HG02763 (cell line): ENCODE results near the gene PHKA2.

Experiments used
- ATAC-seq: cut with Tn5 transposase; IDR thresholded peaks from one replicate; pipeline ENCODE4 v1.9.1; 2021; ENCODE audit warnings: mild to moderate bottlenecking, moderate library complexity; ENCODE audit not compliant: unreplicated experiment

Gene PHKA2

GRCh38 chrX:18973527-18974192, 10.3 kb downstream of the PHKA2 start:
- no peak for ATAC-seq

GRCh38 chrX:18971506-18971905, 12.4 kb downstream of the PHKA2 start:
- ATAC-seq: no peak

DNA sequence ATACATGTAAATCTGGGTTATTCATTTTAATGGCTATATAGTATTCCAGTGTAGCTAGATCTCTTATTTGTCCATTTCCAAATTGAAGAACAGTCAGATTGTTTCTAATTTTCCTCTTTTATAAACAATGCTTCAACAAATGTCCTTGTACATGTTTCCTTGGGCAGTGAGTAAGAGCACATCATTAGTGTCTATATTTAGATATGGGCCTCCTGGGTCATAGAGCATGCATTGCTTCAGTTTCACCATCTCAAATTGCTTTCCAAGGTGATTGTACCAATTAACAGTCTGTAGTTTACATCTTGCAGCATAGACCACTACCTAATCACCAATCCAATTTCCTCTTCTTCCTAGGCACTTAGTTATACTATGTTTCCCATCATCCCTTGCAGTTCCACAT, 13.4 kb downstream of the PHKA2 start:
- no peak for ATAC-seq

DNA sequence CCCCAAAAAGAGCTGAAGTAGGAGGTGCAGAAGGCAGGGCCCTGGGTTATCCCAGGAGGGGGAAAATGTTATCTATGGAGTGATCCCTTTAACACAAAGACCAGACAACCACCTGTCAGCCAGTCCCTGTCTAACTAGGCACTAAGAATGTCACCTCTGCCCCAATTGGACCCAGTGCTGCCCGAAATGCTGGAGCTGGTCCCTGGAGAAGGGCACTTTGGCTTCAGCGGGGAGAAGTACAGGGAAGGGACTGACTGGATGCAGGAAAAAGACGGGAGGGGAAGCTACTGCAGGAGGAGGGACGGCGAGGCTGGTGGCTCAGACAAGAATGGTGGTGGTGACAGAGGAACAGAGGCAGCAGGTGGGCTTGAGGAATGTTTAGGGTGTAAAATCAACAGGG, 17.3 kb downstream of the PHKA2 start:
- no peak for ATAC-seq

GRCh38 chrX:18964901-18965300, 19.0 kb downstream of the PHKA2 start:
- ATAC-seq: no peak

GRCh38 chrX:18964026-18964425, 19.9 kb downstream of the PHKA2 start:
- ATAC-seq: no peak

GRCh38 chrX:18962329-18962728, 21.6 kb downstream of the PHKA2 start:
- ATAC-seq: no peak

DNA sequence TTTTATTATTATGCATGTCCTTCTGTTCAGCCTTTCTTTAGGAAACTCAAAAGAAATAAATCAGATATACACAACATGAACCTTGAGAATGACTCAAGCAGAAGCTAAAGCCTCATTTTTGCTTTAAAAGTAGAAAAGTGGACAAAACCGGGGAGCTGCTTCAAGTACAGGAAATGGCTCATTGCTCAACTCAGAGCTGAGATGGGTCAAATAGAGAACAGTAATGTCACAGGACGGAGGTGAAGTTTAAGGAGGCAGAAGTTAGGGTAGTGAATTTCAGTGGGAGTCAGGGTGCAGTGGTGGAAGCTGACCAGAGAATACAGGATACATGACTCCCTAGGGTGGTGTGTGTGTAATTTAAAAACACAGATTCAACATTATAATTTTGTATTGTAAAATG, 22.2 kb downstream of the PHKA2 start:
- ATAC-seq: no peak

DNA sequence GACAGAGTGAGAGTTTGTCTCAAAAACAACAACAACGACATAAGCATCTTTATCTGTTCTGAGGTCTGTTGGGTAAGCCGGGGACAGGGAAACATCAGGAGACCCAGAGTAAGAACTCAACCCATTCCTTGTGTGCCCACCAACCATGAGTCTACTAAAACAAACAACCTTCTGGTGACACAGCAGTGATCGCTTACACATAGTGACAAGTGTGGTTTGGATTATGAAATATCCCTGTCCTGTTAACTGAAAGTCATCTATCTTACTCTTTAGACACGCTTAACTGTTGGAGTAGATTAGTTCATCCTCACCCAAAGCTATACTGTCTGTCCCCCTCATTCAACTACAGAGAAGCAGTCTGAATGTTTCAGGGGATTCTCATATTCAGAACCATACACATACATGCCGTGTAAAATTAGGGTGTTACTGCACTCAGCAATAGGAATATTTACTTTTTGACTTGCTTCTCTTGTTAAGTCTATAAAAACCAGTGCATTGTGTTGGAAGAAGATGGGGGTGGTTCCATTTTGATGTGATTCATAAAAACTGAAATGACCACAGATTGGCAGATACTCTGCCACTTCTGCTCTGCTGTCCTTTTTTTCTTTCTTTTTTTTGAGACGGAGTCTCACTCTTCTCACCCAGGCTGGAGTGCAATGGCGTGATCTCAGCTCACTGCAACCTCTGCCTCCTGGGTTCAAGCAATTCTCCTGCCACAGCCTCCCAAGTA, 27.4 kb downstream of the PHKA2 start:
- no peak for ATAC-seq

- no peak for ATAC-seq
Observed at GRCh38 chrX:18955676-18956075, 28.2 kb downstream of the PHKA2 start.

DNA sequence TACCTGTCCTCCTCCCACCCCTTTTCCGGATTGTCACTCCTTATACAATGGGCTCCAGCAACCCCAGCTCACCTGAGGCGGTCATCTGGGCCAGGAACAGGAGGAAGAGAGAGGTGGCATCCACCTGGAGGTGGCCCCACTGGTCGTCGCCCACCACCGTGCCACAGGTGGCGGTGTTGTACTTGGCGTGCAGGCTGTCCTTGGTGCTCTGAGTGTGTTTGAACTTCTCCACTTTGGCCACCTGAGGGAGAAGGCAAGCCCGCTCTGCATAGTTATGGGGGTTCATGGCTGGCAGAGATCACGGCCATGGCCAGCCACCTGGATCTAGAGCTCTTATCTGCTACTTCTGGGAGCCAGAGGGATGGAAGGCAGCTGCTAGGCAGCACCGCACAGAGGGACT, 32.9 kb downstream of the PHKA2 start:
- no peak for ATAC-seq

DNA sequence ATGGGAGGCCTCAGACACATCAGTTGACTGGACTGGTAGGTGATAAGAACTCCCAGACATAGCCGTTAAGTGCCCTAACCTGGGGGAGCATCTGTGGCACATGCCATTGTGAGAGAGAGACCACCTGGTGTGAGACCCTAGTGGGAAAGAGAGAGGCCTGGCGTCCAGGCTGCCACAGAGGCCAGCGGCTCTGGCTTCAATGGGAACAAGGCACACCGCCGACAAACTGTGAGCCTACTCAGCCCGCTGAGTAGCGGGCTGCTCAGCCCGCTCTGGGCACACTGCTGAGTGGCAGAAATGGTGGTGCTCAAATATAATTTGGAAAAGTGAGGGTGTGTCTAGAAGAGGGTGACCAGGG, 34.0 kb downstream of the PHKA2 start:
- no peak for ATAC-seq

DNA sequence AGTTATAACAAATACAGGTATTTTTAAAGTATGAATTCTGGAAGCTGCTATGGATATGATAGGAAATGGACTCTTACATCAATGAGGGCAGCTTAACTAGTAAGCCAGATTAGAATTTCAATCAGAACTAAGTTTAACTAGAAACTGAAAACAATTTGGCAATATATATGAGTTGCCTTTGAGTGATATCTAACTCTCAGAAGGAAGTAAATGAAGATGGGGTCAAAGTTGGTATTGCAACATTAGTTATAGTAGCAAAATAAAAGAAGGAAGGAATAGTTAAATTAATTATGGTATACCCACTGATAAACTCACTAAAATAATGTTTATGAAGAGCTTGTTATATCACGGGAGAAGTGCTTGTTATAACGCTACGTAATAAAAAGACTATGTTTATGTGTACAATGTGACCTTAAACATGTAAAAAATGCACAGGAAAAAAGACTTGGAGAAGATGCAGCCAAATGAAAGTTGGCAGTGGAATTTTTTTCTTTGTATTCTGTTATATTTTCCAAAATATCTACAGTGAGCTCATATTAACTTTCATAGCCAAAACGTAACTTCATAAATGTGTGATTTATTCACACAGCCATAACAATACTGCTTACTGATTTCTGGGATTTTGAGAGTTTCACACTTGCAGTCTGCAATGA, 34.5 kb downstream of the PHKA2 start:
- ATAC-seq: no peak

DNA sequence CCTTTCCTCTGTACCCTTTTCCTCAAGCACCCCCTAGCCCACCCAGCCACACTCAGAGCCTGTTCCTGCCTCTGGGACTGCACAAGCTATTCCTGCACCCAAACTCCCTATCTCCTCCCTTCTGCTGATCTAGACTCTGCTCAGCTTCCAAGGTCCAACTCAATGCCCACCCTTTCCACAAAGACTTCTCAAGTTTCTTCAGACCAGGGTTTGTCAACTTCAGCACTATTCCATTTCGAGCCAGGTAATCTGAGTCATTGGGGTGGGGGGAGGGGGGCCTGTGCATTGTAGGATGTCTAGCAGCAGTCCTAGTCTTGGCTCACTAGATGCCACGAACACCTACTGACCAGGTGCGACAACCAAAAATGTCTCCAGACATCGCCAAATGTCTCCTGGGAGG, 37.3 kb downstream of the PHKA2 start:
- ATAC-seq: no peak

GRCh38 chrX:18946157-18946556, 37.8 kb downstream of the PHKA2 start:
- no peak for ATAC-seq

DNA sequence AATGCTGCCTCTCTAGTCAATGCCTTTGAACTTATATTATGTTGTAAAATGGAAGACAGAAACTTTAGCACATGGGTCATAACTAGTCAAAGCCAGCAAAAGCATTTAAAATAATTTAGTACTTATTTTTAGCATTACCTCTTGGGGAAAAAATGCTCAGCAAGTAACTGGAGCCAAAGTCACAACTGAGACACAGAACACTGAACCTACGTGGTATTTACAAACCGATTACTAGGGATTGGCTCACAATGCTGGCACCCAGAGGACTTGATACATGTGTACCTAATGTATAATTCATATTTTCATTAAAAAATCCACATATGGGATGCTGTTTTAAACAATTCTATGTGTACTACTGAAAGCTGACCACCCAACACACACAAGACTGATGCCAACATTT, 38.4 kb downstream of the PHKA2 start:
- ATAC-seq: no peak

DNA sequence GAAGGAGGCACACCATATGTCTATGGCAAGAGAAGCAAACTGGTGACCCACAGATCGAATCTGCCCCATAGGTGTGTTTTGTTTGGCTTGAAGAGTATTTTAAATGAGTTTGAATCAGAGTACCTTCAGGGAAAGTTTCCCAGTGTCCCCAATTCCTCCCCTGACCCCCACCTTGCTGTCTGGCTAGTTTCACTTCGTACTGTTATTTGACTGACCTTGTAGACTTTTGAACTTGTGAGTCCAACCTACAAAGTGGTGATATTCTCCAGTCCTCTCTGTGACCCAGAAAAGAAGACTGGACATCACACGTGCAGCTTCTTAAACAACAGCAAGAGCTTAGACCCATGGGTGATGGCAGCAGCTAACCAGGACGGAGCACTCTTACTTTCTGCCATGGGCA, 39.4 kb downstream of the PHKA2 start:
- ATAC-seq: no peak

DNA sequence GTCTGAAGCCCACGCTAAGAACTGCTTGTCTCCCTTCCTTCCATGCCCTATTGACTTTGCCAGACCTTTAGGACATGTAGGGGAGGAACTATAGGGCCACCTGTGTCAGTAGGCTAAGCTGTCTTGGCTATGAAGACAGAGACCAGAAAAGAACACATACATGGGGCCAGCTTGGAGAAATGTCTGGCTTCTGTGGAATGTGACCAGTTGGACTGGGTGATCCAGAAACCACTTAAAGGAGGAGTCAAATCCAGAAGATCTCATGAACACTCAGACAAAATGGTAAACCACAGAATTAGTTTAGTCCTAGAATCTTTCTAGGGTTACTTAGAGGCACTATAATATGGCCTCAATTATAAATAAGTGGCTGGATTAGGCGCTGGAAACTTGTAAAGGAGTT, 42.0 kb downstream of the PHKA2 start:
- no peak for ATAC-seq

DNA sequence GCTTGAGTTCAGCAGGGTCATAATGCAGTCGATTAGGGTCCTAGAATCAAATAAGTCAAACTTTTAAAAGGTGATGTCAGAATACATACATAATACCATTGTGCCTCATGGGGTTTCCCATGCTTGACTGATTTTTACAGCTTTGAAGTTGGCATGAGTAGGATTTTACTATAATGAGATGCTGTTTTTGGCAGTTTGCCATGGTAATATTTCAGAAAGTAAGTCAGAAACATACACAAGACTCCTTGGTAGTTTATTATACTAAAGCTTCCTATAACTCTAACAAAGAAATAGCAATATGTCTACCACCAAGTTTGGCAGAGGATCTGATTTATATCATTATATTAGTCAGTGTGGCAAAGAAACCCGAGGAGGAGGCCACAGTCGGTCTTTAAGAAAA, 45.2 kb downstream of the PHKA2 start:
- ATAC-seq: no peak

DNA sequence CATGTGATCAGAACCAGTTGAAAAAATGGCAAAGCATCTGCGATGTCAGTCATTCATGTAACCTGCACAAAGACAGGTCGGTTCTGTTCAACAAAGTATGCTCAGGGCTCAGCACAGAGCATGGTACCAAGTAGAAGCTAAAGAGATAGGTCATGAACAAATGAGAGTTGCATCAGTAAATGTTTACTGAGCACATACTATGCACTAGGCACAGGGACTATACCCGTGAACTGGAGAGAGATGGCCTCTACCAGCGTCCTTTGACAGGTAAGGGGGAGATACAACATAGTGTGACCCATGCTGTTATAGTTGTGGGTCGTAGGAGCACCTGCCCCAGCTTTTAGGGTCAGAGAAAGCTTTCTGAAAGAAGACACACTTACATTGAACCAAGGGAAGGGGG, 46.7 kb downstream of the PHKA2 start:
- no peak for ATAC-seq

DNA sequence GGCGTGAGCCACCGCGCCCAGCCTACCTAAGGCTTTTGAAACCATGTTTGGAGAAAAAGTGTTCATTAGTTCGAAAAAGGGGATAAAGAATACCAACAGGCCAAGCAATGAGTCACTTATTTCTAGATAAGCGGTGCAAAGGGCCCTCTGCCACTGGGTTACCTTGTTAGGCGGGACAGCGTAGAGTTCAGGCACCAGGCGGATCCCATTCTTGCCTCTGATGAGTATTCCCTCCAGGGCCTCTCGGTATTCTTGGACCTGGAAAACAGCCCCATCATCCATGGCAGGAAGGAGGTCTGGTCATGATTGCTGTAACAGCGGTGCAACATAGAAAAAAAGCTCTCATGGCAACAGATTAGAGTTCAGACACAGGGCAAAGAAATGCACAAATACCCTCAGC, 48.0 kb downstream of the PHKA2 start:
- ATAC-seq: no peak

DNA sequence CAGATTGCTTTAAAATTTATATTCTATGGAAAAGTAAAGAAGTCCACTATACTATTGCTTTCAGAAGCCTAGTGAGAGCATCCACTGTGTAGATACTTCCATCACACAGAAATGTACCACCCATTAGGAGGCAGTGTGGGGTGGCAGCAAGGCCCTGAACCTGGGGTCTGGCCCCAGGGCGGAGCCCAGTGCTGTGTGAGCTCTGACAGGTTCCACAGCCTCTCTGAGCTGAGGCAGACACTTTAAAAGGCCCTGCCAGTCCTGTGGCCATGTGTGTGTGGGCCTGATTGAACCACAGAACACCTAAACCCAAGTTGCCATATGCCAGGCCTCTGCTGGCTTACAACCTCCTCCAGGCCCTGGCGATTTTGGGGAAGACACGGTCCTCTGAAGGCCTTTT, 49.2 kb downstream of the PHKA2 start:
- ATAC-seq: no peak
